ENCODE measurements around the gene PANX1.

DNA sequence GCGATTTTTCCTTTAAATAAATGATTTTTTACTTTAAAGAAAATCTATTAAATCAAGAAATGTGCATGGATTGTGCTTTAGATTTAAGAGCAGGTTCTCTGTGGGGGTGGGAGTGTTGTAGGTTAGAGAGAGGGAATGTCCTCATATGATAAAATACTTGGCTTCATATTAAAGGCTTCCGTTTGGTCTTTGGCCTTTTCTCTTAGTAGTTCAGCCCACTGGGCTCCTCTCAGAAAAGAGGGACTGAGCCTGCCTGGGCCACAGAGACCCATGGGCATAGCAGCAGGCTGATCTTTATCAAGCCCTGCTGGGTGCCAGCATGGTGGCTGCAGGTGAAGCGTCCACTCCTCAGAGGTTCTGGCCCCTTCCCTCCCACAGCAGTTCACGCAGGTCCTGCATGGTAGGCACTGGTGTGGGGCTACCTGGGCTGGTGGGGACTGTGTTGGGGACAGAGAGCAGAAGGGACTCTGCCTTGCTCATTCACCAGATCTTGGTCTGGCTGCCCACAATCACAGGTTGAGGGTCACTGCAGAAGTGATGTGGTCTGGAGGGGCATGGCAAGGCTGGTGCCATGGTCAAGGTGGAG, 4.3 kb downstream of the PANX1 start:
- TF ChIP-seq, protein P1, sequence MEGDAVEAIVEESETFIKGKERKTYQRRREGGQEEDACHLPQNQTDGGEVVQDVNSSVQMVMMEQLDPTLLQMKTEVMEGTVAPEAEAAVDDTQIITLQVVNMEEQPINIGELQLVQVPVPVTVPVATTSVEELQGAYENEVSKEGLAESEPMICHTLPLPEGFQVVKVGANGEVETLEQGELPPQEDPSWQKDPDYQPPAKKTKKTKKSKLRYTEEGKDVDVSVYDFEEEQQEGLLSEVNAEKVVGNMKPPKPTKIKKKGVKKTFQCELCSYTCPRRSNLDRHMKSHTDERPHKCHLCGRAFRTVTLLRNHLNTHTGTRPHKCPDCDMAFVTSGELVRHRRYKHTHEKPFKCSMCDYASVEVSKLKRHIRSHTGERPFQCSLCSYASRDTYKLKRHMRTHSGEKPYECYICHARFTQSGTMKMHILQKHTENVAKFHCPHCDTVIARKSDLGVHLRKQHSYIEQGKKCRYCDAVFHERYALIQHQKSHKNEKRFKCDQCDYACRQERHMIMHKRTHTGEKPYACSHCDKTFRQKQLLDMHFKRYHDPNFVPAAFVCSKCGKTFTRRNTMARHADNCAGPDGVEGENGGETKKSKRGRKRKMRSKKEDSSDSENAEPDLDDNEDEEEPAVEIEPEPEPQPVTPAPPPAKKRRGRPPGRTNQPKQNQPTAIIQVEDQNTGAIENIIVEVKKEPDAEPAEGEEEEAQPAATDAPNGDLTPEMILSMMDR (IDR thresholded peaks at IDR 0.05; ENCODE audit: low read depth, low read length): no peak
- TF ChIP-seq EZH2phosphoT487 (IDR thresholded peaks at IDR 0.05; ENCODE audit: low read depth): no peak
